K562 (cell line): ENCODE measurements around the gene LTBR. TPM values are rescaled to one million over a fixed set of nuclear protein-coding genes. Genes with fewer than 3 reads are reported as not detected.

ENCODE experiments used
- ATAC-seq: fragments of 200-7000 bp; cut with Tn5 transposase; 3 replicates; pipeline ENCODE4 v1.9.1; 2020; ENCODE audit warnings: moderate library complexity
- BruUV-seq: library from RNA; stranded (reverse); fragments of 400-500 nt; replicated peaks from 2 replicates; lab custom pipeline; 2021; lab: Mats Ljungman, UMichigan
- CTCF ChIA-PET: fragments of 300-600 bp; formaldehyde crosslinking; extraction: SDS; loops from one replicate; lab custom pipeline; 2021; ENCODE audit warnings: low intra/inter-chr PET ratio; lab: Yijun Ruan, JAX
- POLR2A ChIA-PET: fragments of 300-600, 350-650 bp; sonication (Branson Sonifier 250); formaldehyde crosslinking; extraction: SDS; loops from one replicate; lab custom pipeline; 2021; ENCODE audit warnings: antibody characterized with exemption, inconsistent platforms; lab: Yijun Ruan, JAX
- DNase-seq, 4 experiments: peaks; one replicate each; pipeline versions ENCODE4 v3.0.0 to v3.0.0-alpha.2; 2011 to 2018; ENCODE audit warnings: low spot score in 3 of 4, mixed read lengths in 3 of 4; ENCODE audit errors: extremely low read depth in 1 of 4
- FAIRE-seq: peaks from 2 replicates; lab custom pipeline; 2011; peaks lifted over from hg19 to GRCh38; lab: Jason Lieb, UNC
- H2AFZ ChIP-seq: 2 replicates; pipeline ENCODE4 v1.6.0; 2011; ENCODE audit warnings: low read depth, low read length, control low read depth, inconsistent platforms
- H3K27ac ChIP-seq: fragments of 200-600 bp; 3 replicates; pipeline ENCODE4 v1.8.0; 2011; ENCODE audit warnings: low read depth, mild to moderate bottlenecking, control low read depth, inconsistent platforms, low read length, moderate library complexity, mixed read lengths; ENCODE audit errors: extremely low read depth
- H3K27me3 ChIP-seq, 2 experiments: fragments of 300-600 bp in 1 of 2; 2 replicates in 1 of 2; 3 replicates in 1 of 2; pipeline versions ENCODE4 v1.6.0 to v1.8.0; 2011; ENCODE audit warnings: inconsistent platforms in 2 of 2, low read length in 2 of 2, mild to moderate bottlenecking in 1 of 2, mixed read lengths in 1 of 2, moderate library complexity in 1 of 2; ENCODE audit not compliant: control insufficient read depth in 2 of 2, insufficient read depth in 2 of 2
- H3K36me3 ChIP-seq: fragments of 300-600 bp; 3 replicates; pipeline ENCODE4 v1.8.0; 2011; ENCODE audit warnings: mild to moderate bottlenecking, low read length, inconsistent platforms; ENCODE audit not compliant: control insufficient read depth, insufficient read depth
- H3K4me1 ChIP-seq, 2 experiments: fragments of 200-600 bp in 1 of 2; replicated peaks in 1 of 2; 2 replicates in 1 of 2; 3 replicates in 1 of 2; pipeline versions ENCODE4 v1.5.1 to v1.8.0; 2011; ENCODE audit warnings: inconsistent platforms in 2 of 2, low read length in 2 of 2, mild to moderate bottlenecking in 1 of 2, mixed read lengths in 1 of 2, moderate library complexity in 1 of 2; ENCODE audit not compliant: control insufficient read depth in 2 of 2, insufficient read depth in 2 of 2
- H3K4me2 ChIP-seq: 2 replicates; pipeline ENCODE4 v1.6.1; 2011; ENCODE audit warnings: low read length, control low read depth, inconsistent platforms, mixed read lengths; ENCODE audit not compliant: insufficient read depth
- H3K4me3 ChIP-seq: fragments of 200-600 bp; sonication (generic), shearing (Covaris generic); 2 replicates; pipeline ENCODE4 v1.5.1; 2016; ENCODE audit warnings: control low read depth, inconsistent platforms
- H3K79me2 ChIP-seq: fragments of 200-600 bp; 3 replicates; pipeline ENCODE4 v1.8.0; 2011; ENCODE audit warnings: low read length, inconsistent platforms; ENCODE audit not compliant: control insufficient read depth, insufficient read depth
- H3K9ac ChIP-seq, 2 experiments: 2 replicates each; pipeline versions ENCODE4 v1.6.0 to v1.6.1; 2011; ENCODE audit warnings: low read depth in 2 of 2, low read length in 2 of 2, control low read depth in 1 of 2, inconsistent platforms in 1 of 2, mild to moderate bottlenecking in 1 of 2, mixed read lengths in 1 of 2; ENCODE audit not compliant: insufficient read depth in 1 of 2
- H3K9me1 ChIP-seq: one replicate; pipeline ENCODE4 v1.6.0; 2011; ENCODE audit warnings: inconsistent platforms, mild to moderate bottlenecking, low read length, moderate library complexity; ENCODE audit not compliant: control insufficient read depth, insufficient read depth
- H3K9me3 ChIP-seq: replicated peaks from 2 replicates; pipeline ENCODE4 v1.5.1; 2011; ENCODE audit warnings: low read depth, low read length, inconsistent platforms; ENCODE audit not compliant: control insufficient read depth, insufficient read depth
- H4K20me1 ChIP-seq: replicated peaks from 2 replicates; pipeline ENCODE4 v1.6.1; 2011; ENCODE audit warnings: low read length, inconsistent platforms, mixed read lengths; ENCODE audit not compliant: control insufficient read depth, insufficient read depth
- ARID2 ChIP-seq: fragments of 450-650 bp; IDR thresholded peaks from 2 replicates; pipeline ENCODE4 v1.6.1; 2017; ENCODE audit warnings: antibody characterized with exemption, mild to moderate bottlenecking
- NEUROD1 ChIP-seq: fragments of 150-350 bp; IDR thresholded peaks from 2 replicates; pipeline ENCODE4 v1.6.1; 2014; ENCODE audit warnings: borderline replicate concordance, low read length, low read depth; ENCODE audit not compliant: partially characterized antibody
- RBFOX2 ChIP-seq: fragments of 200-400 bp; formaldehyde crosslinking; IDR thresholded peaks from 2 replicates; pipeline ENCODE4 v1.6.1; 2017; ENCODE audit warnings: low read depth, mild to moderate bottlenecking, low read length, moderate library complexity
- SRSF1 ChIP-seq: fragments of 200-400 bp; formaldehyde crosslinking; IDR thresholded peaks from 2 replicates; pipeline ENCODE4 v1.6.1; 2017; ENCODE audit warnings: mild to moderate bottlenecking, low read depth, low read length, moderate library complexity
- ZNF140 ChIP-seq: fragments of 250-450 bp; sonication (Bioruptor Pico); IDR thresholded peaks from 2 replicates; pipeline ENCODE4 v1.8.0; 2021; ENCODE audit warnings: moderate library complexity, mild to moderate bottlenecking, inconsistent platforms
- ZNF239 ChIP-seq: fragments of 250-450 bp; sonication (Bioruptor Pico); IDR thresholded peaks from 2 replicates; pipeline ENCODE4 v1.4.0; 2020; ENCODE audit warnings: mild to moderate bottlenecking
- WGBS: fragments of 100-300 bp; shearing (Covaris generic); methylation state at CpG from one replicate; pipeline ENCODE4 v1.1.6; 2016; ENCODE audit warnings: low coverage, mixed read lengths; ENCODE audit not compliant: insufficient coverage; ENCODE audit errors: missing lambda C conversion rate; 5-methylcytosine and 5-hydroxymethylcytosine counted together
- in situ Hi-C: fragments of 300-500 bp; cut with MboI; formaldehyde crosslinking; loops from 4 replicates; pipeline ENCODE4 v1.15.0; 2018; ENCODE audit warnings: inconsistent platforms, mixed read lengths
- intact Hi-C: fragments of 100-400 bp; cut with micrococcal nuclease; formaldehyde crosslinking; loops from 2 replicates; pipeline ENCODE4 v1.14.2; 2022
- polyA plus RNA-seq, 8 experiments: library from polyadenylated mRNA; depleted of rRNA in 4 of 8; stranded (reverse) in 5 of 8; unstranded in 3 of 8; fragments of >200 nt; fragmentation: Nextera tagmentation in 2 of 8; fragmentation: Illumina TruSeq in 1 of 8; extraction: Ambion mirVana in 2 of 8; extraction: Trizol in 1 of 8; gene quantifications; 2 replicates each; pipeline versions ENCODE4 v1.2.1 to v1.2.3, GENCODE V29; 2011 to 2014; ENCODE audit warnings: inconsistent platforms in 1 of 8, missing spikeins in 1 of 8
- total RNA-seq, 7 experiments: library from RNA; depleted of rRNA in 6 of 7; stranded (reverse); fragments of >200 nt in 6 of 7; fragmentation: Illumina TruSeq in 2 of 7; extraction: Trizol in 2 of 7; gene quantifications; 2 replicates each; pipeline versions ENCODE4 v1.2.1 to v1.2.3, GENCODE V29; 2011 to 2021; ENCODE audit warnings: low replicate concordance in 1 of 7
- TF ChIP-seq, protein P1 (sequence below): fragments of 250-450 bp; sonication (Bioruptor Pico); IDR thresholded peaks from 2 replicates; pipeline ENCODE4 v1.4.0; 2020

Gene LTBR
- total and polyA plus RNA-seq, 9 of the 15 experiments (the other 6 are each of a cell fraction or from before 2014, with no cell fraction given) = 0.96 to 69.0 (median 35.3) TPM

- intact Hi-C loops (no loop called here), in situ Hi-C loops (loop anchor here (5.0 kb wide), 1 partner anchor 33 kb away; no protein-coding TSS in a partner anchor)
- H3K9me3 ChIP-seq = no peaks in the 10 kb centered on the region
- H3K27me3 ChIP-seq = no peaks in the 10 kb centered on the region
- H4K20me1 ChIP-seq = no peaks in the 10 kb centered on the region
- CTCF ChIA-PET = no interaction called here
- BruUV-seq = no TSS peak
- POLR2A ChIA-PET = interaction anchor here (1.1 kb wide), 1 partner anchor 13 kb away, joined by 4 read pairs; the partner anchor contains the start of gene LTBR
- H3K4me3 ChIP-seq = no peak overlapping the region
- peak overlapping the region; percentile 68 to 80 for H3K9ac ChIP-seq
- H3K4me2 ChIP-seq = peak overlapping the region; percentile 76
- H3K4me1 ChIP-seq = peaks cover 38 to 40% of the 10 kb centered on the region in 2 experiments; a peak in 4 of 5 replicates
- H3K9me1 ChIP-seq = peaks cover 4% of the 10 kb centered on the region
- TF ChIP-seq RBFOX2 = 0 out of 2 replicates have a peak, but pooled peaks have one; percentile 15
- no peak for TF ChIP-seq ARID2
- no peak for TF ChIP-seq ZNF140
- no peak for TF ChIP-seq ZNF239 (CRISPR knock-in tag)
- TF ChIP-seq, protein P1, sequence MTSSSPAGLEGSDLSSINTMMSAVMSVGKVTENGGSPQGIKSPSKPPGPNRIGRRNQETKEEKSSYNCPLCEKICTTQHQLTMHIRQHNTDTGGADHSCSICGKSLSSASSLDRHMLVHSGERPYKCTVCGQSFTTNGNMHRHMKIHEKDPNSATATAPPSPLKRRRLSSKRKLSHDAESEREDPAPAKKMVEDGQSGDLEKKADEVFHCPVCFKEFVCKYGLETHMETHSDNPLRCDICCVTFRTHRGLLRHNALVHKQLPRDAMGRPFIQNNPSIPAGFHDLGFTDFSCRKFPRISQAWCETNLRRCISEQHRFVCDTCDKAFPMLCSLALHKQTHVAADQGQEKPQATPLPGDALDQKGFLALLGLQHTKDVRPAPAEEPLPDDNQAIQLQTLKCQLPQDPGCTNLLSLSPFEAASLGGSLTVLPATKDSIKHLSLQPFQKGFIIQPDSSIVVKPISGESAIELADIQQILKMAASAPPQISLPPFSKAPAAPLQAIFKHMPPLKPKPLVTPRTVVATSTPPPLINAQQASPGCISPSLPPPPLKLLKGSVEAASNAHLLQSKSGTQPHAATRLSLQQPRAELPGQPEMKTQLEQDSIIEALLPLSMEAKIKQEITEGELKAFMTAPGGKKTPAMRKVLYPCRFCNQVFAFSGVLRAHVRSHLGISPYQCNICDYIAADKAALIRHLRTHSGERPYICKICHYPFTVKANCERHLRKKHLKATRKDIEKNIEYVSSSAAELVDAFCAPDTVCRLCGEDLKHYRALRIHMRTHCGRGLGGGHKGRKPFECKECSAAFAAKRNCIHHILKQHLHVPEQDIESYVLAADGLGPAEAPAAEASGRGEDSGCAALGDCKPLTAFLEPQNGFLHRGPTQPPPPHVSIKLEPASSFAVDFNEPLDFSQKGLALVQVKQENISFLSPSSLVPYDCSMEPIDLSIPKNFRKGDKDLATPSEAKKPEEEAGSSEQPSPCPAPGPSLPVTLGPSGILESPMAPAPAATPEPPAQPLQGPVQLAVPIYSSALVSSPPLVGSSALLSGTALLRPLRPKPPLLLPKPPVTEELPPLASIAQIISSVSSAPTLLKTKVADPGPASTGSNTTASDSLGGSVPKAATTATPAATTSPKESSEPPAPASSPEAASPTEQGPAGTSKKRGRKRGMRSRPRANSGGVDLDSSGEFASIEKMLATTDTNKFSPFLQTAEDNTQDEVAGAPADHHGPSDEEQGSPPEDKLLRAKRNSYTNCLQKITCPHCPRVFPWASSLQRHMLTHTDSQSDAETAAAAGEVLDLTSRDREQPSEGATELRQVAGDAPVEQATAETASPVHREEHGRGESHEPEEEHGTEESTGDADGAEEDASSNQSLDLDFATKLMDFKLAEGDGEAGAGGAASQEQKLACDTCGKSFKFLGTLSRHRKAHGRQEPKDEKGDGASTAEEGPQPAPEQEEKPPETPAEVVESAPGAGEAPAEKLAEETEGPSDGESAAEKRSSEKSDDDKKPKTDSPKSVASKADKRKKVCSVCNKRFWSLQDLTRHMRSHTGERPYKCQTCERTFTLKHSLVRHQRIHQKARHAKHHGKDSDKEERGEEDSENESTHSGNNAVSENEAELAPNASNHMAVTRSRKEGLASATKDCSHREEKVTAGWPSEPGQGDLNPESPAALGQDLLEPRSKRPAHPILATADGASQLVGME (CRISPR knock-in tag) = no peak
- TF ChIP-seq NEUROD1 = no peak
- TF ChIP-seq SRSF1 = no peak
- WGBS = 0% methylated on average over 1 of the region's 4 CpGs
- DNase-seq = no peak
- no peak for ATAC-seq
- peak overlapping the region; percentile 94 for H2AFZ ChIP-seq
- no peaks in the 10 kb centered on the region for H3K79me2 ChIP-seq
- H3K27ac ChIP-seq = peak overlapping the region; percentile 87
- no peak for FAIRE-seq
- H3K36me3 ChIP-seq = no peaks in the 10 kb centered on the region
These were observed 13.4 kb upstream of the LTBR start for GRCh38 chr12:6370576-6370935.
